K562 (cell line): ENCODE results near the gene FBXO17. TPM values are rescaled to one million over a fixed set of nuclear protein-coding genes. Genes with fewer than 3 reads are reported as not detected.

ENCODE experiments used
- ATF4 ChIP-seq: fragments of 450-650 bp; formaldehyde crosslinking; IDR thresholded peaks from 2 replicates; pipeline ENCODE4 v1.4.0; 2022; ENCODE audit warnings: mild to moderate bottlenecking, moderate library complexity
- E2F8 ChIP-seq: fragments of 450-650 bp; IDR thresholded peaks from 2 replicates; pipeline ENCODE4 v1.7.1; 2018; ENCODE audit warnings: mild to moderate bottlenecking, low read depth; ENCODE audit not compliant: partially characterized antibody
- FOS ChIP-seq: IDR thresholded peaks from 3 replicates; pipeline ENCODE4 v1.6.1; 2011; ENCODE audit not compliant: insufficient read length; ENCODE audit errors: extremely low read depth
- ILF3 ChIP-seq: fragments of 450-650 bp; IDR thresholded peaks from 2 replicates; pipeline ENCODE4 v1.6.1; 2018; ENCODE audit warnings: antibody characterized with exemption, mild to moderate bottlenecking, moderate library complexity, borderline replicate concordance
- MBD2 ChIP-seq: sonication (generic); IDR thresholded peaks from 2 replicates; pipeline ENCODE4 v1.6.1; 2016; ENCODE audit warnings: low read depth, borderline replicate concordance
- NR0B1 ChIP-seq: fragments of 450-650 bp; IDR thresholded peaks from one replicate; pipeline ENCODE4 v1.6.1; 2018; ENCODE audit warnings: mild to moderate bottlenecking, moderate library complexity; ENCODE audit not compliant: partially characterized antibody
- PKNOX1 ChIP-seq: fragments of 450-650 bp; IDR thresholded peaks from 2 replicates; pipeline ENCODE4 v1.6.1; 2016
- RBM17 ChIP-seq: fragments of 200-400 bp; formaldehyde crosslinking; IDR thresholded peaks from 2 replicates; pipeline ENCODE4 v1.6.1; 2017; ENCODE audit warnings: low read depth, mild to moderate bottlenecking, low read length, borderline replicate concordance
- SMARCB1 ChIP-seq: IDR thresholded peaks from 2 replicates; pipeline ENCODE4 v1.6.1; 2011; ENCODE audit warnings: improper control_type of control experiment, low read depth; ENCODE audit not compliant: insufficient read length
- SNRNP70 ChIP-seq: fragments of 200-400 bp; formaldehyde crosslinking; optimal IDR thresholded peaks from 2 replicates; pipeline ENCODE3; 2017; ENCODE audit warnings: low read depth, low read length
- ZBTB5 ChIP-seq: fragments of 450-650 bp; IDR thresholded peaks from 2 replicates; pipeline ENCODE4 v1.6.1; 2017; ENCODE audit warnings: antibody characterized with exemption
- ZC3H8 ChIP-seq: fragments of 450-650 bp; IDR thresholded peaks from 2 replicates; pipeline ENCODE4 v1.6.1; 2017
- ZNF609 ChIP-seq: sonication (generic); formaldehyde crosslinking; IDR thresholded peaks from 2 replicates; pipeline ENCODE4 v1.8.1; 2023; ENCODE audit warnings: missing genetic modification reagents, mild to moderate bottlenecking, borderline replicate concordance
- polyA plus RNA-seq, 8 experiments: library from polyadenylated mRNA; depleted of rRNA in 4 of 8; stranded (reverse) in 5 of 8; unstranded in 3 of 8; fragments of >200 nt; fragmentation: Nextera tagmentation in 2 of 8; fragmentation: Illumina TruSeq in 1 of 8; extraction: Ambion mirVana in 2 of 8; extraction: Trizol in 1 of 8; gene quantifications; 2 replicates each; pipeline versions ENCODE4 v1.2.1 to v1.2.3, GENCODE V29; 2011 to 2014; ENCODE audit warnings: inconsistent platforms in 1 of 8, missing spikeins in 1 of 8
- total RNA-seq, 7 experiments: library from RNA; depleted of rRNA in 6 of 7; stranded (reverse); fragments of >200 nt in 6 of 7; fragmentation: Illumina TruSeq in 2 of 7; extraction: Trizol in 2 of 7; gene quantifications; 2 replicates each; pipeline versions ENCODE4 v1.2.1 to v1.2.3, GENCODE V29; 2011 to 2021; ENCODE audit warnings: low replicate concordance in 1 of 7

The FBXO17 gene
- total and polyA plus RNA-seq, 9 of the 15 experiments (the other 6 are each of a cell fraction or from before 2014, with no cell fraction given): 4.1 to 27.1 (median 19.0) TPM

GRCh38 chr19:38975214-38975860, at the start of gene FBXO17 (continued):
- peak; percentile 77 for TF ChIP-seq E2F8
- no peak for TF ChIP-seq RBM17
- TF ChIP-seq MBD2: no peak
- TF ChIP-seq ZBTB5: no peak
- TF ChIP-seq ZNF609 (CRISPR knock-in tag): no peak
- no peak for TF ChIP-seq ATF4 (CRISPR knock-in tag)
- TF ChIP-seq FOS: no peak
- TF ChIP-seq SNRNP70: no peak
- TF ChIP-seq ILF3: no peak
- no peak for TF ChIP-seq SMARCB1
- no peak for TF ChIP-seq ZC3H8
- no peak for TF ChIP-seq PKNOX1
- TF ChIP-seq NR0B1: no peak
